ENCODE results near the gene VEZF1.

DNA sequence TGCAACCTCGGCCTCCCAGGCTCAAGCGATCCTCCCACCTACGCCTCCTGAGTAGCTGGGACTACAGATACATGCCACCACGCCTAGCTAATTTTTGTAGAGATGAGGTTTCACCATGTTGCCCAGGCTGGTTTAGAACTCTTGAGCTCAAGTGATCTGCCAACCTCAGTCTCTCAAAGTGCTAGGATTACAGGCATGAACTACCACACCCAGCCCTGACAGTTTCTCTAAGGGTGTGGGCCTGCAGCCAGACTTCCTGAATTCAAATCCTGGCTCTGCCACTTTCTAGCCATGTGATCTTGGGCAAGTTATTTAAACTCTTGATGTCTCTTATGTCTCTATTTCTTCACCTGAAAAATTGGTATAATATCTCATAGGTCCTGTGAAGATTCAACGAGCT, 38.4 kb downstream of the VEZF1 start:
- TF ChIP-seq CTCF (IDR thresholded peaks at IDR 0.05; ENCODE audit: low read depth, low read length) (no peak), EZH2phosphoT487 (IDR thresholded peaks at IDR 0.05; ENCODE audit: low read depth) (no peak)

Measured in OCI-LY3 (cell line).